Endodermal cell (in vitro differentiated cells): ENCODE data around the gene KLF2. TPM values are rescaled to one million over a fixed set of nuclear protein-coding genes. Genes with fewer than 3 reads are reported as not detected.

Experiments
- DNase-seq: peaks from one replicate; pipeline ENCODE4 v3.0.0-alpha.2; 2017
- H3K27ac ChIP-seq: 2 replicates; pipeline ENCODE4 v1.5.1; 2013; ENCODE audit warnings: mild to moderate bottlenecking, low read depth, low read length, moderate library complexity
- H3K27me3 ChIP-seq: 2 replicates; pipeline ENCODE4 v1.6.1; 2013; ENCODE audit warnings: mild to moderate bottlenecking, low read length, moderate library complexity; ENCODE audit not compliant: insufficient read depth, control insufficient read depth, poor library complexity, severe bottlenecking
- H3K36me3 ChIP-seq: 2 replicates; pipeline ENCODE4 v1.7.0; 2013; ENCODE audit warnings: mild to moderate bottlenecking, low read length, moderate library complexity; ENCODE audit not compliant: control insufficient read depth, insufficient read depth
- H3K4me1 ChIP-seq: one replicate; pipeline ENCODE4 v1.7.0; 2013; ENCODE audit warnings: low read length; ENCODE audit not compliant: control insufficient read depth, insufficient read depth
- H3K4me3 ChIP-seq: 2 replicates; pipeline ENCODE4 v1.5.1; 2013; ENCODE audit warnings: mild to moderate bottlenecking, low read length, moderate library complexity
- H3K9ac ChIP-seq: 2 replicates; pipeline ENCODE4 v1.6.1; 2013; ENCODE audit warnings: mild to moderate bottlenecking, low read length, moderate library complexity; ENCODE audit not compliant: poor library complexity, severe bottlenecking; ENCODE audit errors: extremely low read depth
- H3K9me3 ChIP-seq: 2 replicates; pipeline ENCODE4 v1.6.1; 2013; ENCODE audit warnings: mild to moderate bottlenecking, low read length, moderate library complexity; ENCODE audit not compliant: control insufficient read depth
- H3K27ac Mint-ChIP-seq: 2 replicates; pipeline ENCODE4 v1.8.0; 2020; ENCODE audit warnings: mixed read lengths
- H3K27me3 Mint-ChIP-seq: 2 replicates; pipeline ENCODE4 v1.8.0; 2021; ENCODE audit warnings: mild to moderate bottlenecking, mixed read lengths; ENCODE audit not compliant: insufficient read depth
- H3K36me3 Mint-ChIP-seq: 2 replicates; pipeline ENCODE4 v1.8.0; 2020; ENCODE audit warnings: low read depth, mixed read lengths
- H3K4me1 Mint-ChIP-seq: 2 replicates; pipeline ENCODE4 v1.8.0; 2020; ENCODE audit warnings: mixed read lengths
- H3K4me3 Mint-ChIP-seq: 2 replicates; pipeline ENCODE4 v1.8.0; 2020; ENCODE audit warnings: mild to moderate bottlenecking, moderate library complexity, mixed read lengths
- H3K9me3 Mint-ChIP-seq: 2 replicates; pipeline ENCODE4 v1.8.0; 2020; ENCODE audit warnings: mild to moderate bottlenecking, mixed read lengths
- CTCF ChIP-seq: fragments of 200-600 bp; sonication (generic); conservative IDR thresholded peaks from 2 replicates; pipeline ENCODE4 v1.5.0; 2021; ENCODE audit warnings: antibody characterized with exemption, mild to moderate bottlenecking
- WGBS, 2 experiments: methylation state at CpG; one replicate each; pipeline versions ENCODE4 v1.1.5 to v1.1.7; 2013; ENCODE audit warnings: missing lambda C conversion rate in 2 of 2, mixed read lengths in 1 of 2; ENCODE audit not compliant: insufficient coverage in 1 of 2, insufficient read length in 1 of 2; 5-methylcytosine and 5-hydroxymethylcytosine counted together
- total RNA-seq, 2 donors: library from RNA; stranded (reverse); fragmentation: NEBNext Ultra II Directional in 1 of 2; extraction: Animal tissue kit (Norgen Biotek cat#: 25700) in 1 of 2; gene quantifications; 2 replicates in 1 of 2; 3 replicates in 1 of 2; pipeline ENCODE4 v1.2.1, GENCODE V29; 2021

The KLF2 gene
- total RNA-seq, 2 donors from 2014 or later: 0.22 to 1.4 TPM

- H3K27me3 ChIP-seq: peaks cover 70% of the 10 kb centered on the region
Measured at GRCh38 chr19:16327911-16328823, 3.5 kb downstream of the KLF2 start.

GRCh38 chr19:16328824-16329482 is 4.3 kb downstream of the KLF2 start:
- Mint-ChIP-seq H3K9me3 (no peaks in the 10 kb centered on the region), H3K36me3 (no peaks in the 10 kb centered on the region), H3K4me3 (no peak overlapping the region), H3K27me3 (peaks cover 50% of the 10 kb centered on the region), H3K27ac (no peak overlapping the region), H3K4me1 (peaks cover 6% of the 10 kb centered on the region)
- no peak for DNase-seq
- Histone ChIP-seq H3K9me3 (no peaks in the 10 kb centered on the region), H3K36me3 (no peaks in the 10 kb centered on the region), H3K9ac (no peak overlapping the region), H3K4me3 (no peak overlapping the region), H3K4me1 (no peaks in the 10 kb centered on the region), H3K27ac (no peak overlapping the region), H3K27me3 (peaks cover 62% of the 10 kb centered on the region)
- no peak for TF ChIP-seq CTCF
- 71 to 96% methylated on average over 5 to 11 of the region's 11 CpGs for WGBS, 2 experiments

More at GRCh38 chr19:16327911-16328823, 3.5 kb downstream of the KLF2 start:
- H3K27ac Mint-ChIP-seq: no peak overlapping the region
- Histone ChIP-seq H3K4me1 (no peaks in the 10 kb centered on the region), H3K36me3 (no peaks in the 10 kb centered on the region), H3K9me3 (no peaks in the 10 kb centered on the region), H3K27ac (no peak overlapping the region), H3K4me3 (no peak overlapping the region), H3K9ac (no peak overlapping the region)
- H3K36me3 Mint-ChIP-seq: no peaks in the 10 kb centered on the region
- H3K27me3 Mint-ChIP-seq: peaks cover 58% of the 10 kb centered on the region
- H3K4me1 Mint-ChIP-seq: peaks cover 6% of the 10 kb centered on the region
- DNase-seq: no peak
- H3K4me3 Mint-ChIP-seq: no peak overlapping the region
- WGBS, 2 experiments: 68 to 73% methylated on average over 17 to 20 of the region's 20 CpGs
- TF ChIP-seq CTCF: no peak
- H3K9me3 Mint-ChIP-seq: no peaks in the 10 kb centered on the region

GRCh38 chr19:16330368-16330801 is 5.8 kb downstream of the KLF2 start:
- peaks cover 6% of the 10 kb centered on the region for H3K4me1 Mint-ChIP-seq
- no peak overlapping the region for H3K4me3 ChIP-seq
- H3K9me3 Mint-ChIP-seq: no peaks in the 10 kb centered on the region
- H3K4me3 Mint-ChIP-seq: no peak overlapping the region
- 58 to 67% methylated on average over 3 to 8 of the region's 8 CpGs for WGBS, 2 experiments
- H3K27ac ChIP-seq: no peak overlapping the region
- peaks cover 49% of the 10 kb centered on the region for H3K27me3 Mint-ChIP-seq
- no peaks in the 10 kb centered on the region for H3K36me3 ChIP-seq
- H3K4me1 ChIP-seq: no peaks in the 10 kb centered on the region
- no peak overlapping the region for H3K27ac Mint-ChIP-seq
- no peaks in the 10 kb centered on the region for H3K36me3 Mint-ChIP-seq
- H3K9me3 ChIP-seq: no peaks in the 10 kb centered on the region
- TF ChIP-seq CTCF: no peak
- H3K27me3 ChIP-seq: peaks cover 51% of the 10 kb centered on the region
- peak; percentile 71 for DNase-seq
- H3K9ac ChIP-seq: no peak overlapping the region
